ENCODE results near the gene GREB1L.
"Not testable (repeated sequence)": the region's sequence is repeated elsewhere in the genome, so short reads cannot be mapped to it uniquely, and the experiment has no call there.

The GREB1L gene

DNA sequence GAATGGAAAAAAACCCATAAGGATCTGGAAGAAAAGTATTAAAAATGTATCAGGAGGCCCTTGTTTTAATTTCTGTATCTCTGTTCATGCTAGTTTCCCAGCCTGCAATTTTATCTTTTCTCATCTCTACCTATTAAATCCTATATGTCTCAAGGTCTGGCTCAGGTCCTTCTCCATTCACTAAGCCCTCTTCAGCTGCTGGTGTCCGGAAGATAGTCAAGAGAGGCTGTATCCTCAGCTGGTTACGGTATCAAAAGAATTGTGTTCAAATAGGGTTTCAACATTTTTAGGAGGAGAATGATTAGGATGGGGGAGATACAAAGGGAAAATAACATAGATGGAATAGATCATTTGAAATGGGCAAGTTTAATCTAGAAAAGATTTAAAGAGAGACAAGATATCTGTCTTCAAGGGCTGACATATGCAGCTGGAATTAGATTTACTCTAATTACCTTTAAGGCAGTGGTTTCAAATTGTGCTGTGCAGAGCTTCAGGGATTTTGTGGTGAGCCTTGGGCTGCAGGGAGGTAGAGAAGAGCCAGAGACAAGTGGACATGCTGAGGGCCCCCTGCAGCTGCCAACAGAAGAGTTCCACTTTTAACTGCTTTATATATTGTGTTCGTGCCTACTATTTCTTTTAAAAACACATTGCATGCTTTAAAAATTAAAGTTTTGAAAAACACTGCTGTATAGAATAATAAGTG, 24.1 kb downstream of the GREB1L start:
- DNase-seq: no peak

GRCh38 chr18:21267400-21267799, 25.4 kb downstream of the GREB1L start:
- no peak for DNase-seq

DNA sequence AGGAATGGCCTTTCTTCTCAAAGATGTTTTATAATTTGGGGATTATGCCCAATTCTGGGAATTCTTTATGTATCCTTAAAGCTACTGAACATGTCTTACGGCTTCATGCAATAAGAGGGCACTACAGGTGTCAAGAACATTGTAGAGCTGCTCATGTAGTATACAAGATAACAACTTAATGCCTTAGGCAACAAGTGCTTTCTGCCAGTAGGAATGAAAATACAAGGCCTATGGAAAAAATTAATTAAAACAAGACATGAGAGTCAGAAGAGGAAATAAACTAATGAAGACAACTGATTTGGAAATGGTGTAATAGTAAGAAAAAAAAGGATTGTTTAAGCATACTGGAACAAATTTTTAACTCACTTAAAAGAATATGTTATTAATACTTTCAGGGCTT, 27.3 kb downstream of the GREB1L start:
- DNase-seq: no peak

DNA sequence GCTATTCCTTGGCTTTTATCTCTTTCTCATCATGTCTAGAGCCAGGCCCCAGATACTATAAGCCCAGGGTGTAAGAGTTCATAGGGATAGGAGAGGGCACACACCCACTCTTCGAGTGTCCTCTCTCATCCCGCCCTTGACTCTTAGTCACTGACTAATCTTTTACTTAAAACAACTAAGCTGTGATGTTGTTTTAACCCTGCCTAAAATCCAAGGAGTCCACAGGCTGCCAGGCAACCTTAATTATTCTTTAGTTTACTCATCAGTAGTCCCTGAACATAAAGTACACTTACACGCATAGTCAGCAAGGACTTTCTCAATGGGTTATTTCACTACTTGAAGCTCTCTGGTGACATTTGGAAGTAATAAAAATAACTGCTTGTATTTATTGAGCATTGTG, 28.4 kb downstream of the GREB1L start:
- no peak for DNase-seq

- no peak for DNase-seq
Observed at GRCh38 chr18:21272016-21272579, 30.1 kb downstream of the GREB1L start.

DNA sequence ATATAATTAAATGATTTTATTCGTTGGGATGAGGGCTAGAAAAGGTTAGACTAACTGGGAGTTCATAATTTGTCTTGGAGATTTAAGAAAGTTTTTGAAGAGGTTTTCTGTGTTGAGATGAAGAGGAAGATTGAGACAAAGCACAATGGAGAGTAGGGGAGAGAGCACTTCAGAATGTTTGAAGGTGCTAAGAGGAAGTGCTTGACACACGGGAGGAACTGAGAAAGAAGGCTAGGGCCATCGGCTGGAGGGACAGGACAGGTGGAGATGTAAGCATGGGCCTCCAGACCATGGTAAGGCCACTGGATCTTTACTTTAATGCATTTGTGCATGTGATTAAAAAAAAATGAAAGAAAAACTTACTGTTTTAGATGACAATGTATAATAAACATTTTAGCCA, 31.5 kb downstream of the GREB1L start:
- DNase-seq: no peak

- DNase-seq: no peak
Observed at GRCh38 chr18:21275645-21276044, 33.6 kb downstream of the GREB1L start.

DNA sequence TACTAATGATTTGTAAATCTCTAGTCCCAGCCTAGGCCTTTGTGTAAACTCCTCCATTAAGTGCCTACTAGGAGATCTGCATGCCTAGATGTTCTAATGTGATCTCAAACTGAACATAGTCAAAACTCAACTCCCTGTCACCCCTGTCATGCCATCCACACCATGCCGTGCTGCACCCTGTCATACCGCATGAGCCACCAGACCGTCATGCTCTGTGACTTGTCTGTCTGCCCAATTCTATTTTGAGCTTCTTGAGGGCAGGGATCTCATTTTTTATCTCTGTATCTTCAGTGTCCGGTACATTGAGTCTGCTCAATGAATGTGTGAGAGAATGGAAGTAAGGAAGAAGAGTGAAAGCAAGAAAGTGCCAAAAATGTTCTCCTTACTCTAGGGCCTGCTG, 35.5 kb downstream of the GREB1L start:
- no peak for DNase-seq

DNA sequence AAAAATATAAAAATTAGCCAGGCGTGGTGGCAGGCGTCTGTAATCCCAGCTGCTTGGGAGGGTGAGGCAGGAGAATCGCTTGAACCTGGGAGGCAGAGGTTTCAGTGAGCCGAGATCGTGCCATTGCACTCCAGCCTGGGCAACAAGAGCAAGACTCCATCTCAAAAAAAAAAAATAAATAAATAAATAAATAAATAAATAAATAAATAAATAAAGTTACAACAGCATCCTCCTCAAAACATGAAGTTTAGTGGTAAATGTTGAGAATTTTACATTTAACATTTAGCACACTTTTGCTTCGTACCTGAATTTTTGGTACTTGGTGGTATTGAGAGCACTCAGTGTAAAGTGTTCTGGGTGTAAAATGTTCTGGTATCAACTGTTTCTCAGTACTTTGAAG, 36.2 kb downstream of the GREB1L start:
- not testable (repeated sequence) for DNase-seq

DNA sequence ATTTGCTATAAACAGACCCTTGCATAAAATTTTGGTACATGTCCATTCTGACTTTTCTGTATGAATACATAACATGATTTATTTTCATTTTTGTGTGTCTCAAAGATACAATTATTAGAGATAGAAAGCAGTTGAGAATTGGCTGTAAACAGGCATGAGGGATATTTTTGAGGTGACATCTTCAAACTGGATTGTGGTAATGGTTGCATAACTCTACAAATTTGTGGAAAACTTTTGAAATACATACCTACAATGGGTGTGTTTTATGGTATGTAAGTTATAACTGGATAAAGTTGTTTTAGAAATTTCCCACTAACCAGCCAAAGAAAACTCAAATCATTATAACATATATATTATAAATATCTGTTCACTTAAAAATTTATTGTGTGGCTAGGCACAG, 39.6 kb downstream of the GREB1L start:
- no peak for DNase-seq

DNA sequence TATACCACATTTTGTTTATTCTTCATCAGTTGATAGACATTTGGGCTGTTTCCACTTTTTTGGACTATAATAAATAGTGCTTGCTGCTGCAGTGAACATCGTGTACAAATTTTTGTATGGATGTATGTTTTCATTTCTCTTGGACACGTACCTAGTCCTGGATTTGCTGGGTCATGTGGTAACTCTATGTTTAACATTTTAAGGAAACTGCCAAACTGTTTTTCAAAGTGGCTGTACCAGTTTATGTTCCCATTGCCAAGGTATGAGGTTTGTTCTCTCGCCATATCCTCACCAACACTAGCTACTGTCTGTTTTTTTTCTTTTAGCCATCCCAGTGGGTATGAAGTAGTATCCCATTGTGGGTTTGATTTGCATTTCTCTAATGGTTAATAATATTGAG, 42.5 kb downstream of the GREB1L start:
- no peak for DNase-seq

DNA sequence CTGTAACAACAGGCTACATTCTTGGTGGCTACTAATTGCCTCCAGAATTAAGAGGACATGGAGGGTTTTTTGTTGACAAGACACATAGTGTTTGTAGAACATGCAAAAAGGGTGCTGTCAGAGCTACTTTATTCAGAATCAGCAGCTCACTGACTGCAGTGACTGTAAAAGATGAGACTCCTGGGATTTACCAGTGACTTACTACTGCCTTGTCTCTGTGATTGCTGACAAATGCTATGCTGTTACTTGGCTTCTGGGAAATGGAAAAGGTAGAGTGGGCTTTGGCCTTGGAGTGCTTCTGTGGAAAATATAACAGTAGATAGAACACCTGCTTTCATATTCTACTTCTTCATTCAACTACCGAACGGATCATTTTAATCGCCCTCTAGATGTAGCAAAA, 47.8 kb downstream of the GREB1L start:
- no peak for DNase-seq

- no peak for DNase-seq
Observed at GRCh38 chr18:21291106-21291505, 49.1 kb downstream of the GREB1L start.

- no peak for DNase-seq
Observed at GRCh38 chr18:21293479-21293878, 51.4 kb downstream of the GREB1L start.

GRCh38 chr18:21295101-21295500, 53.1 kb downstream of the GREB1L start:
- no peak for DNase-seq

DNA sequence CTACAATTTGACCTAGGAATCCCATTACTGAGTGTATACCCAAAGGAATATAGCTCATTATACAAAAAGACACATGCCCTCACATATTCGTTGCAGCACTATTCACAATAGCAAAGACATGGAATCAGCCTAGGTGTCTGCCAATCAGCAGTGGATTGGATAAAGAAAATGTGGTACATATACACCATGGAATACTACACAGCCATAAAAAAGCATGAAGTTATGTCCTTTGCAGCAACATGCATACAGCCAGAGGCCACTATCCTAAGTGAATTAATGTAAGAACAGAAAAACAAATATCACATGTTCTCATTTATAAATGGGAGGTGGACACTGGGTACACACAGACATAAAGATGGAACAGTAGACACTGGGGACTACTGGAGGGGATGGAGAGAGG, 54.0 kb downstream of the GREB1L start:
- no peak for DNase-seq

GRCh38 chr18:21298351-21298750, 56.3 kb downstream of the GREB1L start:
- DNase-seq: no peak

GRCh38 chr18:21300035-21300907, 58.2 kb downstream of the GREB1L start:
- no peak for DNase-seq

- DNase-seq: no peak
Observed at GRCh38 chr18:21300908-21301200, 58.8 kb downstream of the GREB1L start.

GRCh38 chr18:21303445-21303844, 61.4 kb downstream of the GREB1L start:
- DNase-seq: no peak

GRCh38 chr18:21303895-21304294, 61.9 kb downstream of the GREB1L start:
- DNase-seq: no peak

DNA sequence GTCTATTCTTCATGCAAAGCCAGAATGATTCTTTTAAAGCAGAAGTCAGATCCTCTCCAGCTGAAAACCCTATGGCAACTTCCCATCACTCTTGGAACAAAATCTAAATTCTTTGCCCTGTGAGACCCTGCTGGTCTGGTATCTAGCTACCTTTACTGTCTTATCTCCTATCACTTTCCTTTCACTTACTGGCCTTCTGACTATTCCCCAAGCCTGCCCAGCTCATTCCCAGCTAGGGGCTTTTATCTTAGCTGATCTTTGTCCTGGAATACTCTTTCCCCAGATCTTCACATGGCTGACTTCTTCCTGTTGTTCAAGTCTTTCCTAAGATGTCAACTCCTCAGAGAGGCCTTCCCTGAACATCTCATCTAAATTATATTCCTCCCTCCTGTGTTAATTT, 63.6 kb downstream of the GREB1L start:
- no peak for DNase-seq

DNA sequence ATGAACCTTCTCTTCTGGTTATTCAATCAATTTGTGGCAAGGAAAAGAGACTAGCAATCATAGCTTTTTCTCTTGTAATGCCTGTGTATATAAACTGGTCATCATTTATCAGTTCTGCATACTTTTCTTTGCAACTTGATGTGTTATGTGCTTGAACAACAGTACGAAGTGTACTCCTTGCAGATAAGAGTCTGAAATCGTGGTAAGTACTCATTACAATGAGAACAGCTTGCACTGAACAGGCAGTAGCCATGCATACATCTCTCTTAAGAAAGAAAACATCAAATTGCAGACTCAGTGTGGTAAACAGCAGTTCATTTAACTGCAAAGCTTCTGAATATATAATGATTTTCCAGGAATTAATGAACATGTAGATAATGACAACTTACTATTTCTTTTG, 64.3 kb downstream of the GREB1L start:
- no peak for DNase-seq

- no peak for DNase-seq
Observed at GRCh38 chr18:21307578-21307977, 65.5 kb downstream of the GREB1L start.

Measured in CD4-positive, alpha-beta T cell treated with Interleukin-21 for 1 hour (primary cell).